IPS DF 6.9 (cell line): ENCODE results near the gene PGAM2.

Source experiments
- DNase-seq: peaks from one replicate; pipeline ENCODE4 v3.0.0-alpha.2; 2013; ENCODE audit warnings: low read depth, low spot score
- H3K27ac ChIP-seq: one replicate; pipeline ENCODE4 v1.5.1; 2013; ENCODE audit warnings: low read length, control low read depth
- H3K27me3 ChIP-seq: 2 replicates; pipeline ENCODE4 v1.6.1; 2013; ENCODE audit warnings: mild to moderate bottlenecking, low read length; ENCODE audit not compliant: control insufficient read depth, insufficient read depth
- H3K36me3 ChIP-seq: 2 replicates; pipeline ENCODE4 v1.6.1; 2013; ENCODE audit warnings: low read length; ENCODE audit not compliant: control insufficient read depth, insufficient read depth
- H3K4me1 ChIP-seq: 2 replicates; pipeline ENCODE4 v1.6.1; 2013; ENCODE audit warnings: low read length; ENCODE audit not compliant: control insufficient read depth, insufficient read depth
- H3K4me3 ChIP-seq: 2 replicates; pipeline ENCODE4 v1.5.1; 2013; ENCODE audit warnings: mild to moderate bottlenecking, low read length
- H3K9me3 ChIP-seq: 2 replicates; pipeline ENCODE4 v1.6.1; 2013; ENCODE audit warnings: low read length, inconsistent platforms; ENCODE audit not compliant: control insufficient read depth, insufficient read depth
- whole genome bisulfite sequencing: extraction: QIAGEN DNeasy Blood & Tissue Kit; methylation state at CpG from one replicate; pipeline ENCODE4 v1.1.7; 2013; ENCODE audit warnings: mixed read lengths, missing lambda C conversion rate; ENCODE audit not compliant: insufficient read length, insufficient coverage; 5-methylcytosine and 5-hydroxymethylcytosine counted together

PGAM2 gene

GRCh38 chr7:44108768-44109750, 43.7 kb upstream of the PGAM2 start:
- DNase-seq, result no peak
- H3K9me3 ChIP-seq, result no peaks in the 10 kb centered on the region
- WGBS, result no CpG with 5 or more reads among the region's 21 CpGs
- H3K4me3 ChIP-seq, result no peak overlapping the region
- H3K27ac ChIP-seq, result no peak overlapping the region
- no peaks in the 10 kb centered on the region for H3K27me3 ChIP-seq
- peaks cover 18% of the 10 kb centered on the region for H3K36me3 ChIP-seq
- 0 out of 2 replicates have a peak, but pooled peaks cover 2% of the 10 kb centered on the region for H3K4me1 ChIP-seq

GRCh38 chr7:44107961-44108767, 42.8 kb upstream of the PGAM2 start:
- no peaks in the 10 kb centered on the region for H3K9me3 ChIP-seq
- no peak overlapping the region for H3K4me3 ChIP-seq
- H3K4me1 ChIP-seq, result 0 out of 2 replicates have a peak, but pooled peaks cover 2% of the 10 kb centered on the region
- no peaks in the 10 kb centered on the region for H3K27me3 ChIP-seq
- H3K27ac ChIP-seq, result no peak overlapping the region
- no peak for DNase-seq
- WGBS, result no CpG with 5 or more reads among the region's 21 CpGs
- H3K36me3 ChIP-seq, result peaks cover 12% of the 10 kb centered on the region; the same call in 1 of the 2 replicates

GRCh38 chr7:44107116-44107960, 42.0 kb upstream of the PGAM2 start:
- Histone ChIP-seq H3K27me3 (no peaks in the 10 kb centered on the region), H3K9me3 (no peaks in the 10 kb centered on the region), H3K4me1 (no peaks in the 10 kb centered on the region), H3K4me3 (no peak overlapping the region), H3K36me3 (peaks cover 10% of the 10 kb centered on the region; the same call in 1 of the 2 replicates), H3K27ac (no peak overlapping the region)
- no CpG with 5 or more reads among the region's 18 CpGs for WGBS
- no peak for DNase-seq

- Histone ChIP-seq H3K4me1 (no peaks in the 10 kb centered on the region), H3K4me3 (no peak overlapping the region), H3K27me3 (no peaks in the 10 kb centered on the region), H3K36me3 (peaks cover 10% of the 10 kb centered on the region; the same call in 1 of the 2 replicates), H3K27ac (no peak overlapping the region), H3K9me3 (no peaks in the 10 kb centered on the region)
- no CpG with 5 or more reads among the region's 10 CpGs for WGBS
- no peak for DNase-seq
These were observed 41.1 kb upstream of the PGAM2 start for GRCh38 chr7:44106311-44107065.

- no peak for DNase-seq
- no peak overlapping the region for H3K4me3 ChIP-seq
- peaks cover 6% of the 10 kb centered on the region; the same call in 1 of the 2 replicates for H3K36me3 ChIP-seq
- H3K27me3 ChIP-seq, result no peaks in the 10 kb centered on the region
- H3K27ac ChIP-seq, result no peak overlapping the region
- WGBS, result no CpG with 5 or more reads among the region's 2 CpGs
- H3K9me3 ChIP-seq, result no peaks in the 10 kb centered on the region
- H3K4me1 ChIP-seq, result no peaks in the 10 kb centered on the region
These were observed 40.5 kb upstream of the PGAM2 start for GRCh38 chr7:44105832-44106231.

- WGBS, result no CpG with 5 or more reads among the region's 28 CpGs
- no peak for DNase-seq
- Histone ChIP-seq H3K9me3 (no peaks in the 10 kb centered on the region), H3K36me3 (0 out of 2 replicates have a peak, but pooled peaks cover 5% of the 10 kb centered on the region), H3K4me1 (0 out of 2 replicates have a peak, but pooled peaks cover 1% of the 10 kb centered on the region), H3K27ac (no peak overlapping the region), H3K4me3 (peak overlapping the region; percentile 78; the same call in 1 of the 2 replicates), H3K27me3 (no peaks in the 10 kb centered on the region)
These were observed 39.7 kb upstream of the PGAM2 start for GRCh38 chr7:44104860-44105771.

GRCh38 chr7:44103923-44104859, 38.8 kb upstream of the PGAM2 start, which contains the start of gene AEBP1:
TSS of gene AEBP1 (plus strand) at chr7:44104345. CDS start at chr7:44104666, 321 bp downstream.
- Histone ChIP-seq H3K27ac (no peak within 1 kb of the TSS), H3K27me3 (no peaks in the 10 kb centered on the region), H3K4me3 (peak within 1 kb of the TSS; percentile 78), H3K36me3 (0 out of 2 replicates have a peak, but pooled peaks cover 3% of the 10 kb centered on the region), H3K4me1 (0 out of 2 replicates have a peak, but pooled peaks cover 1% of the 10 kb centered on the region), H3K9me3 (no peaks in the 10 kb centered on the region)
- DNase-seq, result no peak
- WGBS, result no CpG with 5 or more reads among the region's 87 CpGs

- 0 out of 2 replicates have a peak, but pooled peaks cover 1% of the 10 kb centered on the region for H3K4me1 ChIP-seq
- H3K27ac ChIP-seq, result no peak overlapping the region
- no peaks in the 10 kb centered on the region for H3K27me3 ChIP-seq
- 0 out of 2 replicates have a peak, but pooled peaks cover 3% of the 10 kb centered on the region for H3K36me3 ChIP-seq
- WGBS, result no CpG with 5 or more reads among the region's 8 CpGs
- H3K9me3 ChIP-seq, result no peaks in the 10 kb centered on the region
- peak overlapping the region; percentile 78; the same call in 1 of the 2 replicates for H3K4me3 ChIP-seq
- DNase-seq, result no peak
These were observed 38.2 kb upstream of the PGAM2 start for GRCh38 chr7:44103566-44103922.
